K562 (cell line): ENCODE results near the gene VPS9D1. TPM values are rescaled to one million over a fixed set of nuclear protein-coding genes. Genes with fewer than 3 reads are reported as not detected.
A peak's percentile ranks its signal among the peaks of the same experiment; 100 is the strongest.

Source experiments
- ATAC-seq: fragments of 200-7000 bp; cut with Tn5 transposase; 3 replicates; pipeline ENCODE4 v1.9.1; 2020; ENCODE audit warnings: moderate library complexity
- BruUV-seq: library from RNA; stranded (reverse); fragments of 400-500 nt; replicated peaks from 2 replicates; lab custom pipeline; 2021; lab: Mats Ljungman, UMichigan
- CTCF ChIA-PET: fragments of 300-600 bp; formaldehyde crosslinking; extraction: SDS; loops from one replicate; lab custom pipeline; 2021; ENCODE audit warnings: low intra/inter-chr PET ratio; lab: Yijun Ruan, JAX
- POLR2A ChIA-PET: fragments of 300-600, 350-650 bp; sonication (Branson Sonifier 250); formaldehyde crosslinking; extraction: SDS; loops from one replicate; lab custom pipeline; 2021; ENCODE audit warnings: antibody characterized with exemption, inconsistent platforms; lab: Yijun Ruan, JAX
- DNase-seq, 4 experiments: peaks; one replicate each; pipeline versions ENCODE4 v3.0.0 to v3.0.0-alpha.2; 2011 to 2018; ENCODE audit warnings: low spot score in 3 of 4, mixed read lengths in 3 of 4; ENCODE audit errors: extremely low read depth in 1 of 4
- FAIRE-seq: peaks from 2 replicates; lab custom pipeline; 2011; peaks lifted over from hg19 to GRCh38; lab: Jason Lieb, UNC
- H2AFZ ChIP-seq: 2 replicates; pipeline ENCODE4 v1.6.0; 2011; ENCODE audit warnings: low read depth, low read length, control low read depth, inconsistent platforms
- H3K27ac ChIP-seq: fragments of 200-600 bp; 3 replicates; pipeline ENCODE4 v1.8.0; 2011; ENCODE audit warnings: low read depth, mild to moderate bottlenecking, control low read depth, inconsistent platforms, low read length, moderate library complexity, mixed read lengths; ENCODE audit errors: extremely low read depth
- H3K27me3 ChIP-seq, 2 experiments: fragments of 300-600 bp in 1 of 2; 2 replicates in 1 of 2; 3 replicates in 1 of 2; pipeline versions ENCODE4 v1.6.0 to v1.8.0; 2011; ENCODE audit warnings: inconsistent platforms in 2 of 2, low read length in 2 of 2, mild to moderate bottlenecking in 1 of 2, mixed read lengths in 1 of 2, moderate library complexity in 1 of 2; ENCODE audit not compliant: control insufficient read depth in 2 of 2, insufficient read depth in 2 of 2
- H3K36me3 ChIP-seq: fragments of 300-600 bp; 3 replicates; pipeline ENCODE4 v1.8.0; 2011; ENCODE audit warnings: mild to moderate bottlenecking, low read length, inconsistent platforms; ENCODE audit not compliant: control insufficient read depth, insufficient read depth
- H3K4me1 ChIP-seq, 2 experiments: fragments of 200-600 bp in 1 of 2; replicated peaks in 1 of 2; 2 replicates in 1 of 2; 3 replicates in 1 of 2; pipeline versions ENCODE4 v1.5.1 to v1.8.0; 2011; ENCODE audit warnings: inconsistent platforms in 2 of 2, low read length in 2 of 2, mild to moderate bottlenecking in 1 of 2, mixed read lengths in 1 of 2, moderate library complexity in 1 of 2; ENCODE audit not compliant: control insufficient read depth in 2 of 2, insufficient read depth in 2 of 2
- H3K4me2 ChIP-seq: 2 replicates; pipeline ENCODE4 v1.6.1; 2011; ENCODE audit warnings: low read length, control low read depth, inconsistent platforms, mixed read lengths; ENCODE audit not compliant: insufficient read depth
- H3K4me3 ChIP-seq: fragments of 200-600 bp; sonication (generic), shearing (Covaris generic); 2 replicates; pipeline ENCODE4 v1.5.1; 2016; ENCODE audit warnings: control low read depth, inconsistent platforms
- H3K79me2 ChIP-seq: fragments of 200-600 bp; 3 replicates; pipeline ENCODE4 v1.8.0; 2011; ENCODE audit warnings: low read length, inconsistent platforms; ENCODE audit not compliant: control insufficient read depth, insufficient read depth
- H3K9ac ChIP-seq, 2 experiments: 2 replicates each; pipeline versions ENCODE4 v1.6.0 to v1.6.1; 2011; ENCODE audit warnings: low read depth in 2 of 2, low read length in 2 of 2, control low read depth in 1 of 2, inconsistent platforms in 1 of 2, mild to moderate bottlenecking in 1 of 2, mixed read lengths in 1 of 2; ENCODE audit not compliant: insufficient read depth in 1 of 2
- H3K9me1 ChIP-seq: one replicate; pipeline ENCODE4 v1.6.0; 2011; ENCODE audit warnings: inconsistent platforms, mild to moderate bottlenecking, low read length, moderate library complexity; ENCODE audit not compliant: control insufficient read depth, insufficient read depth
- H3K9me3 ChIP-seq: replicated peaks from 2 replicates; pipeline ENCODE4 v1.5.1; 2011; ENCODE audit warnings: low read depth, low read length, inconsistent platforms; ENCODE audit not compliant: control insufficient read depth, insufficient read depth
- H4K20me1 ChIP-seq: replicated peaks from 2 replicates; pipeline ENCODE4 v1.6.1; 2011; ENCODE audit warnings: low read length, inconsistent platforms, mixed read lengths; ENCODE audit not compliant: control insufficient read depth, insufficient read depth
- ATF1 ChIP-seq, 2 experiments: fragments of 450-650 bp in 1 of 2; IDR thresholded peaks; 2 replicates each; pipeline ENCODE4 v1.6.1; 2016; ENCODE audit warnings: missing compliant biosample characterization in 1 of 2, missing genetic modification characterization in 1 of 2
- CBFA2T3 ChIP-seq: fragments of 450-650 bp; IDR thresholded peaks from 2 replicates; pipeline ENCODE4 v1.6.1; 2017
- KLF10 ChIP-seq: fragments of 250-450 bp; sonication (Bioruptor Pico); IDR thresholded peaks from 2 replicates; pipeline ENCODE4 v1.6.1; 2021; ENCODE audit warnings: matching md5 sums
- L3MBTL2 ChIP-seq: fragments of 450-650 bp; IDR thresholded peaks from 2 replicates; pipeline ENCODE4 v1.6.1; 2016; ENCODE audit warnings: mild to moderate bottlenecking, moderate library complexity
- MEIS2 ChIP-seq: fragments of 450-650 bp; IDR thresholded peaks from 2 replicates; pipeline ENCODE4 v1.6.1; 2014; ENCODE audit warnings: mild to moderate bottlenecking; ENCODE audit not compliant: partially characterized antibody
- MTA1 ChIP-seq: fragments of 450-650 bp; IDR thresholded peaks from 2 replicates; pipeline ENCODE4 v1.6.1; 2017; ENCODE audit warnings: borderline replicate concordance
- PTRF ChIP-seq: fragments of 450-650 bp; IDR thresholded peaks from 2 replicates; pipeline ENCODE4 v1.6.1; 2016; ENCODE audit warnings: mild to moderate bottlenecking, missing genetic modification characterization, missing compliant biosample characterization
- TBP ChIP-seq: optimal IDR thresholded peaks from 2 replicates; pipeline ENCODE3; 2011; ENCODE audit warnings: low read depth, low read length, improper control_type of control experiment
- ZNF124 ChIP-seq: sonication (generic); formaldehyde crosslinking; IDR thresholded peaks from 2 replicates; pipeline ENCODE4 v1.8.1; 2022; ENCODE audit warnings: missing genetic modification reagents
- ZNF436 ChIP-seq: fragments of 250-450, 450-650 bp; sonication (Bioruptor Pico); formaldehyde crosslinking; IDR thresholded peaks from 2 replicates; pipeline ENCODE4 v1.7.0; 2020; ENCODE audit warnings: mild to moderate bottlenecking
- WGBS: fragments of 100-300 bp; shearing (Covaris generic); methylation state at CpG from one replicate; pipeline ENCODE4 v1.1.6; 2016; ENCODE audit warnings: low coverage, mixed read lengths; ENCODE audit not compliant: insufficient coverage; ENCODE audit errors: missing lambda C conversion rate; 5-methylcytosine and 5-hydroxymethylcytosine counted together
- in situ Hi-C: fragments of 300-500 bp; cut with MboI; formaldehyde crosslinking; loops from 4 replicates; pipeline ENCODE4 v1.15.0; 2018; ENCODE audit warnings: inconsistent platforms, mixed read lengths
- intact Hi-C: fragments of 100-400 bp; cut with micrococcal nuclease; formaldehyde crosslinking; loops from 2 replicates; pipeline ENCODE4 v1.14.2; 2022
- polyA plus RNA-seq, 8 experiments: library from polyadenylated mRNA; depleted of rRNA in 4 of 8; stranded (reverse) in 5 of 8; unstranded in 3 of 8; fragments of >200 nt; fragmentation: Nextera tagmentation in 2 of 8; fragmentation: Illumina TruSeq in 1 of 8; extraction: Ambion mirVana in 2 of 8; extraction: Trizol in 1 of 8; gene quantifications; 2 replicates each; pipeline versions ENCODE4 v1.2.1 to v1.2.3, GENCODE V29; 2011 to 2014; ENCODE audit warnings: inconsistent platforms in 1 of 8, missing spikeins in 1 of 8
- total RNA-seq, 7 experiments: library from RNA; depleted of rRNA in 6 of 7; stranded (reverse); fragments of >200 nt in 6 of 7; fragmentation: Illumina TruSeq in 2 of 7; extraction: Trizol in 2 of 7; gene quantifications; 2 replicates each; pipeline versions ENCODE4 v1.2.1 to v1.2.3, GENCODE V29; 2011 to 2021; ENCODE audit warnings: low replicate concordance in 1 of 7
- TF ChIP-seq, protein P1 (sequence below), 2 experiments: IDR thresholded peaks; 2 replicates each; pipeline ENCODE4 v1.6.1; 2011; ENCODE audit warnings: borderline replicate concordance in 1 of 2, control low read depth in 1 of 2, low read depth in 1 of 2, low read length in 1 of 2, mild to moderate bottlenecking in 1 of 2, mixed read lengths in 1 of 2, moderate library complexity in 1 of 2; ENCODE audit not compliant: insufficient read depth in 1 of 2, insufficient read length in 1 of 2, poor library complexity in 1 of 2, severe bottlenecking in 1 of 2; ENCODE audit errors: extremely low read depth in 1 of 2

The VPS9D1 gene
- total and polyA plus RNA-seq, 9 of the 15 experiments (the other 6 are each of a cell fraction or from before 2014, with no cell fraction given) = 0.33 to 3.1 (median 1.1) TPM

GRCh38 chr16:89658221-89658879, 62.3 kb downstream of the VPS9D1 start:
- Histone ChIP-seq H3K9me1 (peaks cover 7% of the 10 kb centered on the region), H3K9me3 (no peaks in the 10 kb centered on the region; the same call in 1 of the 2 replicates), H3K4me2 (peak overlapping the region; percentile 87), H3K4me3 (peak overlapping the region; percentile 70), H3K4me1 (peaks cover 4 to 49% of the 10 kb centered on the region in 2 experiments; a peak in 3 of 5 replicates), H3K9ac (peak overlapping the region; percentile 86 to 99), H3K27me3 (no peaks in the 10 kb centered on the region), H3K27ac (peak overlapping the region; percentile 82), H4K20me1 (peaks cover 4% of the 10 kb centered on the region; the same call in 1 of the 2 replicates), H3K79me2 (peaks cover 69% of the 10 kb centered on the region), H2AFZ (peak overlapping the region; percentile 81), H3K36me3 (peaks cover 48% of the 10 kb centered on the region)
- CTCF ChIA-PET = no interaction called here
- intact Hi-C loops = no loop called here
- POLR2A ChIA-PET = interaction anchor here (0.6 to 1.8 kb wide), 8 partner anchors 9 to 645 kb away, joined by 3 to 6 read pairs (median 3); partner anchors contain the start of gene CDK10
- peak; percentile 46 to 55 (median 50) for DNase-seq
- BruUV-seq = no TSS peak
- in situ Hi-C loops = no loop called here
- no peak for FAIRE-seq
- peak; percentile 72 for ATAC-seq
- under 1% methylated on average over 26 of the region's 27 CpGs for WGBS
- no peak for TF ChIP-seq KLF10
- TF ChIP-seq L3MBTL2 = peak; percentile 61
- TF ChIP-seq, protein P1, sequence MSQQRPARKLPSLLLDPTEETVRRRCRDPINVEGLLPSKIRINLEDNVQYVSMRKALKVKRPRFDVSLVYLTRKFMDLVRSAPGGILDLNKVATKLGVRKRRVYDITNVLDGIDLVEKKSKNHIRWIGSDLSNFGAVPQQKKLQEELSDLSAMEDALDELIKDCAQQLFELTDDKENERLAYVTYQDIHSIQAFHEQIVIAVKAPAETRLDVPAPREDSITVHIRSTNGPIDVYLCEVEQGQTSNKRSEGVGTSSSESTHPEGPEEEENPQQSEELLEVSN (IDR thresholded peaks at IDR 0.05; ENCODE audit: borderline replicate concordance in 1 of 2, extremely low read depth in 1 of 2, insufficient read depth in 1 of 2, insufficient read length in 1 of 2, low read depth in 1 of 2, low read length in 1 of 2, poor library complexity in 1 of 2, severe bottlenecking in 1 of 2) = peak in 1 of 2 experiments; percentile 52
- TF ChIP-seq PTRF = no peak
- 0 out of 2 replicates have a peak, but pooled peaks have one; percentile 21 for TF ChIP-seq ZNF436 (CRISPR knock-in tag)
- TF ChIP-seq TBP = no peak
- TF ChIP-seq MTA1 = 0 out of 2 replicates have a peak, but pooled peaks have one; percentile 16
- no peak for TF ChIP-seq ATF1 (CRISPR knock-in tag; IDR thresholded peaks at IDR 0.05)
- TF ChIP-seq ATF1 (tag; IDR thresholded peaks at IDR 0.05) = 0 out of 2 replicates have a peak, but pooled peaks have one; percentile 1
- no peak for TF ChIP-seq ZNF124 (CRISPR knock-in tag)
- no peak for TF ChIP-seq CBFA2T3
- no peak for TF ChIP-seq MEIS2
